ENCODE data around the gene PCDHA2.
A peak's percentile ranks its signal among the peaks of the same experiment; 100 is the strongest.
"Not testable (repeated sequence)": the region's sequence is repeated elsewhere in the genome, so short reads cannot be mapped to it uniquely, and the experiment has no call there.

PCDHA2 gene

GRCh38 chr5:140806834-140807775 is 12.5 kb downstream of the PCDHA2 start, which contains the start of gene PCDHA4:
TSS of gene PCDHA4 (plus strand) at chr5:140807068.
- peak; percentile 18 for TF ChIP-seq CTCF (conservative IDR thresholded peaks at IDR 0.05; ENCODE audit: low read depth, low read length)
- peak; percentile 4 for DNase-seq (ENCODE audit: low read depth)
- no peak within 1 kb of the TSS for H3K4me3 ChIP-seq (ENCODE audit: low read depth, low read length)

- not testable (repeated sequence) for H3K4me3 ChIP-seq (ENCODE audit: low read depth, low read length); DNase-seq (ENCODE audit: low read depth)
Observed at GRCh38 chr5:140808241-140808888, 13.7 kb downstream of the PCDHA2 start.

- no peak for DNase-seq (ENCODE audit: low read depth)
- H3K4me3 ChIP-seq (ENCODE audit: low read depth, low read length), result no peak overlapping the region
- TF ChIP-seq CTCF (conservative IDR thresholded peaks at IDR 0.05; ENCODE audit: low read depth, low read length), result no peak
Observed at GRCh38 chr5:140808889-140809291, 14.2 kb downstream of the PCDHA2 start.

- peak; percentile 50 for TF ChIP-seq CTCF (conservative IDR thresholded peaks at IDR 0.05; ENCODE audit: low read depth, low read length)
- H3K4me3 ChIP-seq (ENCODE audit: low read depth, low read length), result no peak within 1 kb of the TSS
- peak; percentile 7 for DNase-seq (ENCODE audit: low read depth)
Observed at GRCh38 chr5:140821375-140822280, 27.0 kb downstream of the PCDHA2 start, which contains the start of gene PCDHA5. TSS of gene PCDHA5 (plus strand) at chr5:140821613.

- TF ChIP-seq CTCF (conservative IDR thresholded peaks at IDR 0.05; ENCODE audit: low read depth, low read length), result no peak
- H3K4me3 ChIP-seq (ENCODE audit: low read depth, low read length), result no peak overlapping the region
- DNase-seq (ENCODE audit: low read depth), result no peak
Observed at GRCh38 chr5:140822281-140822629, 27.6 kb downstream of the PCDHA2 start.

- H3K4me3 ChIP-seq (ENCODE audit: low read depth, low read length); DNase-seq (ENCODE audit: low read depth): not testable (repeated sequence)
Observed at GRCh38 chr5:140822969-140823368, 28.3 kb downstream of the PCDHA2 start.

- TF ChIP-seq CTCF (conservative IDR thresholded peaks at IDR 0.05; ENCODE audit: low read depth, low read length), result no peak
- DNase-seq (ENCODE audit: low read depth), result no peak
- H3K4me3 ChIP-seq (ENCODE audit: low read depth, low read length), result no peak overlapping the region
Observed at GRCh38 chr5:140823475-140823874, 28.8 kb downstream of the PCDHA2 start.
